HG03103 (cell line): Measurements from ENCODE around the gene DCAF15.
"Not testable (repeated sequence)": the region's sequence is repeated elsewhere in the genome, so short reads cannot be mapped to it uniquely, and the experiment has no call there.

ENCODE experiments used
- ATAC-seq: cut with Tn5 transposase; IDR thresholded peaks from one replicate; pipeline ENCODE4 v1.9.1; 2021; ENCODE audit warnings: low read depth; ENCODE audit not compliant: unreplicated experiment

Gene DCAF15

DNA sequence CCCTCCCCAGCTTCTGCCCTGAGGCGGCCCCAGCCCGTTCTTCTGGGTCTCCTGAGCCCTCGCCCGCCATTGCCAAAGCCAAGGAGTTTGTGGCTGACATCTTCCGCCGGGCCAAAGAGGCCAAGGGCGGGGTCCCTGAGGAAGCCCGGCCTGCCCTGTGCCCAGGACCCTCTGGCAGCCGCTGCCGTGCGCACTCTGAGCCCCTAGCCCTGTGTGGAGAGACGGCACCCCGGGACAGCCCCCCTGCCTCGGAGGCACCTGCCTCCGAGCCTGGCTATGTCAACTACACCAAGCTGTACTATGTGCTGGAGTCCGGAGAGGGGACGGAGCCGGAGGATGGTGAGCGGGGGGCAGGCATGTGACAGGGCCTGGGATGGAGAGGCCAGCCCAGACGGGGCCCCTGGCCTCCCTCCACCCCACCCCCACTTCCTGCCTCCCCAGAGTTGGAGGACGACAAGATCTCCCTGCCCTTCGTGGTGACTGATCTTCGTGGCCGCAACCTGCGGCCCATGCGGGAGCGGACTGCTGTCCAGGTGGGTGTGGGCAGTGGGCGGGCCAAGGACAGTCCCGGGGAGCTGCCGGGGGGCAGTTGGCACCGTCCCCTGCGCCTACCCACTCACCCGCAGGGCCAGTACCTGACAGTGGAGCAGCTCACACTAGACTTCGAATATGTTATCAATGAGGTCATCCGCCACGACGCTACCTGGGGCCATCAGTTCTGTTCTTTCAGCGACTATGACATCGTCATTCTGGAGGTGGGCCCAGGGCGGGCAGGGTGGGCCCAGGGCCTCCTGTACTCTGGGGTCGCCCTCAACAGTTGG is 7.0 kb downstream of the DCAF15 start:
- no peak for ATAC-seq

DNA sequence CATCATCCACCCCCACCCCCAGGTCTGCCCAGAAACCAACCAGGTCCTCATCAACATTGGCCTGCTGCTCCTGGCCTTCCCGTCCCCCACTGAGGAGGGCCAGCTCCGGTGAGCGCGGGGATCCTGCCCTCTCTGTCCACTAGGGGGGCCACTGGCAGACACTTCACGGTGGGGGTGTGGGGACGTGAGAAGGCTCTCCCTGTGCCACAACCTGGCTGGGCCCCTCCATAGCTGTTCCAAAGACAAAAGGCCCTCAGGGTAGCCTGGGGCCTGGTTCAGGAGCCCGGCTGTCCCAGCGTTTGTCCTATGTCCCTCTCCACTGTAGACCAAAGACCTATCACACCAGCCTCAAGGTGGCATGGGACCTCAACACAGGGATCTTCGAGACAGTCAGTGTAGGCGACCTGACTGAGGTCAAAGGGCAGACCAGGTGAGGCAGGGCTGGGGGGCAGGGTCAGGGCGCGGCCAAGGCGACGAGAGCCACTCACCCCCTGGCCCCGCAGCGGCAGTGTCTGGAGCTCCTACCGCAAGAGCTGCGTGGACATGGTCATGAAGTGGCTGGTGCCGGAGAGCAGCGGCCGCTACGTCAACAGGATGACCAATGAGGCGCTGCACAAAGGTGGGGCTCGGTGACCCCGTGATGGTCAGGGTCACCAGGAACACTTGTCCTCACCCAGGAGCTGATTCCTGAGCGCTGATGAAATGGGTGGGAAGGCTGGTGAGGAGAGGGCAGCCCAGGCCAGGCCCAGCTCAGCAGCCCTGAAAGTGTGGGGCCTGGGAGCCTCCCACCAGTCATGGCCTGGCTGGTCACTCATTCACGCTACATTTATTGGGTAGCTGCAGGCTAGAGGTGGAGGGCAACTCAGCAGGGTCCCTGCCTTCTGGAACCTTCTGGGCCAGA is 7.9 kb downstream of the DCAF15 start:
- ATAC-seq = no peak

DNA sequence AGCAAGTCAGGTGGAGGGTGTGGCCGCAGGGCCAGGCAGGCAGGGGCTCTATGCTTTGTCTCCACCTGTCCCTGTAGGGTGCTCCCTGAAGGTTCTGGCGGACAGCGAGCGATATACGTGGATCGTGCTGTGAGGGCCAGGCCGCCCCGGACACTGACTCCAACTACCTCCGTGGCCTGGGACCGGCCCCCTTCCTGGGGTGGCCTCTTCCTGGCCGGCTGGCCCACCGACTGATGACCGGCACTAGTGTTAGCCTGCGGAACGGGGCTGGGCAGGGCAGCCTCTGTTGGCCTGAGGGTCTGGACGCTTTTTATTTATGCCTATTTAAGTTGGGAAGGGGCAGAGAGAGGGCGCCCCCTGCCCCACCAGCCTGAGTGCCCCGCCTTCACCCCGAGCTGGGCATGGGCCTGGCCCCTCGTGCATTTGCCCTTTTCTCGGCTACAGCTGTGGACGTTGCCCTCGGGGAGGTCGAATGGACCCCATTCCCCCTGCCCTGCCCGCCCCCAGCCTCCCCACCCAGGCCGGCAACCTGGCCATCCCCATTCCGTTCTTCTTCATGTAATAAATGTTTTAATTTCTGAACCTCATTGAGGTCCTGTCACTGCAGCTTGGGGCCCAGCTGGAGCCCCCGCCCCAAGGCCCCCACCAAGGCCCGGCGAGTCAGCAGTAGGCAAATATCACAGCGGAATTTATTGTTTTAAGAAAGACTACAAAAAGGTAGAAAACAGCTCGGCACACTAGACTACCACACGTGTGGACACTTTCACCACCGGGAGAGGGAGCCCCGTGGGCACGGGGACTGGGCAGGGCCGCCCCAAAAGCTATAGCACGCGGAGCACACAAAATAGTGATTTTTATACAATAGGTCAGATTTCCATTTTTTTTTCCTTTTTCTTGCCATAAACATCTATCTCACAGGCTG is 8.8 kb downstream of the DCAF15 start:
- ATAC-seq = no peak

DNA sequence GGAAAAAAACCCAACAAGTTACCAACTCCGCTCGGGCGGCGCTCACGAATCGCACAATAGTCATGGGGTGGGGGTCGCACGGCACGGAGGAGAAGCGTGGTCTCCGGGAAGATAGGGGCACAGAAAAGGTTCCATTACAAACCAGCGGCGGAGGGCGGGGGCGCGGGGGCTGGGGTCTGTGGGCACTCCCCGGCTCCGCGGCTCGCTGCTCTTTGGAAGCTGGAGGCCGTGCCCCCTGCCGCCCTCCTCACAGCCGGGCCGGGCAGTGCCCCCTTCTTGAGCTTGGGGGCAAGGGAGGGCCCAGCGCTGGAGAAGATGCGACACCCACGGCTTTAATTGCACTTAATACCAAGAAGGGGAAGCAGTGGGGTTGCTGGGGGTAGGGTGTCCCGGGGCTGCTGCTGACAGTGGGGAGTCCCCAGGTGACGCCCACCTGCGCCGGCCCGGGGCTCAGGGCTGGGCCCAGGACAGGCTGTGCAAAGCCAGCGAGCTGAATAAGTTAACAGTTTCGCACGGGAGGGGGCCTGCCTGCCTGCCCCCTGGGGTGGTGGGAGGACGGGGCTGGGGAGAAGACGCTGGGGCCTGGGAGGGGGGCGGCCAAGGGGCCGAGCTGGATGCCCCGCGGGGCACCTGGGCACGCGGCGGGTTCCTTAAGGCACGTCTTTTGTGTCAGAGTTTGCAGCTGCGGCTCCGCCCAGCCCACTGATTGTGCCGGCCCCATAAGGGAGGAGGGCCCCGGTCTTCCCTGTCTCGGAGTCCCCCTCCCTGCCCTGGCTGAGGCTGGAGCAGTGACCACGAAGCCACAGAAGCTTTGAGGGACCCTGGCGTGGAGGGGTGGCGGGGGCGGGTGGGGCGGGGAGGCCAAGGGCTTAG is 9.8 kb downstream of the DCAF15 start:
- ATAC-seq = no peak

DNA sequence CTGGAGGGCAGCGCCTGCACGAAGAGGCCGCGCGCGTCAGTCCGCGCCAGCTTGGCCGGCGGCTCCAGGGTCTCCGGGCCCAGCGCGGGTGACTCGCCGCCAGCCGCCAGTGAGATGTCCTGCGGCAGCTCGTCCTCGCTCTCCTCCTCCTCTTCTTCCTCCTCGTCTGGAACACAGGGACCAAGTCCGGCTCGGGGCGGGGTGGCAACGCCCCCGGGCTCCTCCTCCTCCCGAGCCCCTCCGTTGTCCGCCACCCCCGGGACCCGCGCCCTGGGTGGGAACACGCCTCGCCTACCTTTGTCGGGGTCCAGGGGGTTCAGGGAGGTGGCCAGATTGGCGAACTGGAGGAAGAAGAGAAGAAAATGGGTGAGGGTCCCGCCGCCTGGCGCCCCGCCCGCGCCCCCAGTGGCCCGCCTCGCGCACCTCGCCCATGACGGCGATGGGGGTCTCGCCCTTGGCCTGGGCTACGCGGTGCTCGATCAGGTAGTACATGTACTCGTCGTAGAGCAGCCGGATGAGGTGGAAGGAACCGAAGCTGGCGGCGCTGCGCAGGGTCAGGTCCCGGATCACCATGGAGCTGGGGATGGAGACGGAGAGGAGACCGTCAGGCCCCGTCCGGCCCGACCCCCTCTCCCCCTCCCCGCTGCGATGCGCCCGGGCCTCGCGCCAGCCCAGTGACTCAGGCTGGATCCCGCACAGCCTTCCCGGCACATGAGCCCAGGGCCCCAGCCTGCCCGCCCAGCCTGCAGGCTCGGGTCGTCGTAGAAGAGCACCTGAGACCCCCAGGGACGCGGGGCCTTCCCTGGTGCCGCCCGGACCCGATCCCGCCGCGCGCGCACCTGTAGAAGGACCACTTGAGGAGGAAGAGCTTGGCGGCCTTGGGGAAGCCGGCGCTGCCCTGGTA is 10.6 kb downstream of the DCAF15 start:
- no peak for ATAC-seq

DNA sequence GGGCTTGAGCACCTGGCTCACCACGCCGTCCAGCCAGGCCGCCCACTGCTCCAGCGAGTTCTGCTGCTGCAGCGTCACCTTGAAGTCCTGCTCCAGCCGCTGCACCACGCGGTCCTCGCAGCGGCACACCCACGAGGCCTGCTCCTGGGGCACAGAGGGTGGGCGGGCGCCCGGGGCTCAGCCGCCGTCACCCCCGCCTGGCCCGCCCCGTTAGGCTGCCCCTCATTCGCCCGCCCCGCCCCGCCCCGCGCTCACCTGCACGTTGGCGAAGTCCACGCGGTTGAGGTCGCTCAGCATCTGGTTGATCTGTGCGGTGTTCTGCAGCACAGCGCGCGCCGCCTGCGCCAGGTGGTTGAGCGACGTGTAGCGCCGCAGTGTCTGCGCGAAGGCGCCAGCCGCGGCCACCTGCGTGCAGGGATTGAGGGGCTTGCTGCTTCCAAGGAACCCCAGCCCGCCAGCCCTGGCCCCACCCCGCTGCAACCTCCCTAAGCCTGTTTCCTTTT is 11.3 kb downstream of the DCAF15 start:
- ATAC-seq = no peak

DNA sequence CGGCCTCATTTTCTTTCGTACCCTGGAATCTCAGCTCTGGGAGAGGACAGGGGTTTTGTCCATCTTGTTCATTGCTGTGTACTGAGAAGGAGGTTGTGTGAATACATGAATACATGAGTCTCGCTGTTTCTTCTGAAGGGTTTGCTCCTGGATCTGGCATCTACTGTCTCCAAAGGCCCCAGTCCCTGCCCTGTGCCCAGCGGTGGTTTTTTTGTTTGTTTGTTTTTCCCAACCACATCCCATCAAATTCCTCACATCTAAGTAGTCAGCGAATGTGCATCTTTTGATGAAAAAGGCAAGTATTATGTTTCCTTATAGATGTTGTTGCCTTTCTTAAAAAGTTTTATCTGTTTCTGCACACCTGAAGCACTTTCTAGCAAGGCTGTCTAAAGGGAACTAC is 12.5 kb downstream of the DCAF15 start:
- no peak for ATAC-seq

DNA sequence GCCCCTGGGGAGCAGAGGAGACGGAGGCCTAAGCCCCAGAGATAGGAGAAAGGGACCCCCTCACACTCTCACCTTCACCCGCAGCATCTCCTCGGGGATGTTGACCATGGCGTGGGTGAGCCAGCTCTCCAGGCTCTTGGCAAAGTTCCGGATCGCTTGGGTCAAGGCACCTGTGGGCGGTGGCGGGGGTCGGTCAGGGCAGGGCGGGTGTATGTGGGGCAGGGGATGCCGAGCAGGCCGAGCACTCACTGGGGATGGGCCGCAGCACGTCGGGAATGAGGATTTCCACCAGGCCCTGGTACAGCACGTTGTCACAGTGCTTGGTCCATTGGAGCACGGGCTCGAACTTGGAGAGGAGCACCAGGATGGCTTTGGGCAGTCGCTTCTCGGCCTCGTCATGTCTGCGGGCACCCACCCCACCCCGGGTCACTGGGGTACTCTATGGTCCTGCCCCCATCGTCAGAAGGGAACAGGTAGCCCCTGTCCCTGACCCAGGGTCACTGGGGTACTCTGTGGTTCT is 13.1 kb downstream of the DCAF15 start:
- no peak for ATAC-seq

DNA sequence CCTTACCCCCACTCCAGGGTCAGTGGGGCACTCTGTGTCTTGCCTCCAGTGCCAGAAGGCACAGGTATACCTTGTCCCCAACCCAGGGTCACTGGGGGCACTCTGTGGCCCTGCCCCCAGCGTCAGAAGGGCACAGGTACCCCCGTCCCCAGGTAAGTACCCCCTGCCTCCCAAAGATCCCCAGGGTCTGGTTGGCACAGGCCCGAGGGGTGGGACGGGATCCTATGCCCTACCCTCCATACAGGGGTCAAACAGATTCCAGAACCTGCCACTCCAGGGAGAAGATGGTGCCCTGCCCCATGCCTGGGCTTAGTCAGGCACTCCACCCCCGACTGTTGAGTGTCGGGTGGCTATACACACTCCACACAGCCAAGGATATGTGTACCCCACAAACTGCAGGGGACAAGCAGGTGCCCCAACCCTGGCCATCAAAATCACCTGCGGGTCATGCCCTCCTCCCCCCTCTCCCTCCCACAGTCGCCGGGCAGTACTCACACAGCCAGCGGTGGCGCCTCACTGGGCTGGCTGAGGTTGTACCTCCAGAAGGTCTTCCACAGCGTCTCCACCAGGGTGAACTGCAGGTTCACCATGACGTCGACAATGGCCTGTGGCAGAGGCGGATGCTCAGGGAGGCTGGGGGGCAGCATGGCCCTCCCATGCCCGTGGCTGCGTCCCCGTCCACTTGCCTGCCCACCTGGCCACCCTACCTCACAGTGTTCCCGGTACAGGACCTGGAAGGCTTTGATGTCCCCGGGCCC is 13.8 kb downstream of the DCAF15 start:
- ATAC-seq = no peak

DNA sequence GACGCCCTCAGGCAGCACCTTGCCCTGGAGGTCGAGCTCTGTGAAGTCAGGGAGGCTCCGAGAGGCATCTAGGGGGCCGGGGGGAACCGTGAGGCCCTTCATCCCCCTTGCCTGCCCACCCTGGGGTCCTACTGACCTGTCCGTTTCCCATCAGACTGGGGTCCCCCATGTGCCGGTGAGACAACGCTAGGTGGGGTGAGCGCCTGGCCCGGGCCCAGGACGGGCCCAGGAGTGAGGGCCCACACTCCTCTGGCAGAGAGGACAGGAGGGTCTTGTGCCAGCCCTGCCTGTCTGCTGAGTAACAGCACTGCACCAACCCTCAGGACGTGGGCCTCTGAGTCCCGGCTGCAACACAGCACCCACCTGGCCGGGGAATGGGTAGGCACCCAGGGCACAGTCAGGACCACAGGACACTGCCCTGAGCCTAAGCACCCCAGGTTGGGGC is 14.4 kb downstream of the DCAF15 start:
- ATAC-seq = no peak

DNA sequence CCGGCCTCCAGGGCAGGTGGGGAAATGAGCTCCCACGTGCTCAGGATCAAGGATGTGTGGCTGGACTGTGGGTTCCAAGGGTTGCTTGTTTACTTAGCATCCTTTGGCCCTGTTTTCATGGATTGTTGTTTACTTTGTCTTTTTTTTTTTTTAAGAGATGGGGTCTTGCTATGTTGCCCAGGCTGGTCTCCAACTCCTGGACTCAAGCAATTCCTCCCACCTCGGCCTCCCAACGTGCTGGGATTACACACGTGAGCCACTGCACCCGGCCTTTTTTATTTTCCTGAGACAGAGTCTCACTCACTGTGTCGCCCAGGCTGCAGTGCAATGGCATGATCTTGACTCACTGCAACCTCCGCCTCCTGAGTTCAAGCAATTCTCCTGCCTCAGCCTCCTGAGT is 14.9 kb downstream of the DCAF15 start:
- ATAC-seq = not testable (repeated sequence)

DNA sequence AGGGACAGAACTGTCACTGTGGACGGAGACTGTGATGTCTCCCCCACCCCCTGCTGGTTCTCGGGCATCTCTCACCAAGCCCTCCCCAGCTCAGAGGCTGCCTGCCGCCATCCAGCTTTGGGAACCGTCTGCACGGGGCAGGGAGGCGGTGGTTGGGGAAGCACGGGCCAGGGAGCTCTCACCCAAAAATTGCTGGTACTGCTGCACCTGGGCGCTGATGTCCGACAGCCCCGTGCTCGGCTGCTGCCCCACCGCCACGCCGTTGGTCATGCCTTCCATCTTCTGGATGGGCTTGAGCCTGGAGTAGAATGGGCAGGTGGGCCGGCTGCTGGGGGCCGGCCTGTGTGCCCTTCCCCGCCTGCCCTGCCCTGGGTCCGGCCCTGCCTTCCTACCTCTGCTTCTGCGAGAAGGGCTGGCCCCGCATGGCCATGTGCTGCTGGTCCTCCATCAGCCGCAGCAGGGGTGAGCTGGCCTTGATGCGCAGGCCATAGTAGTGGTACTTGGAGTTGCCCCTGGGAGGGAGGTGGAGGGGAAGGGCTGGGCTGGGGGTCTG is 16.1 kb downstream of the DCAF15 start:
- no peak for ATAC-seq

DNA sequence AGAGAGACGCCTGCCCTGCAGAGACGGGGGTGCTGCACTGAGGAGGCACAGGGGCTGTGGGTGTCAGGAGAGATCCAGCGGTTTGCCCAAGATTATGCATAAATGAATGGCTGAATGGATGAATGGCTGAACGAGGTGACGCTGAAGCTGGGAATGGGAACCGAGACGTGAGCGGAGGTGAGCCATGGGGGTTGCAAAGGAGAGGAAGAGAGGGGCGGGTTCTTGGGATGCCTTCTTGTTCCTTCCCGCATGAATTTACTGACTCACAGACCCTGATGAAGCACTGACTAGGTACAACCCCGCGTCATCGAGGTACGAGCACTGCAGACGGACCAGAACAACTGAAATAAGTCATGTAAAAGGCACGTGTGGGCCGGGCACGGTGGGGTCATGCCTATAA is 16.7 kb downstream of the DCAF15 start:
- no peak for ATAC-seq

DNA sequence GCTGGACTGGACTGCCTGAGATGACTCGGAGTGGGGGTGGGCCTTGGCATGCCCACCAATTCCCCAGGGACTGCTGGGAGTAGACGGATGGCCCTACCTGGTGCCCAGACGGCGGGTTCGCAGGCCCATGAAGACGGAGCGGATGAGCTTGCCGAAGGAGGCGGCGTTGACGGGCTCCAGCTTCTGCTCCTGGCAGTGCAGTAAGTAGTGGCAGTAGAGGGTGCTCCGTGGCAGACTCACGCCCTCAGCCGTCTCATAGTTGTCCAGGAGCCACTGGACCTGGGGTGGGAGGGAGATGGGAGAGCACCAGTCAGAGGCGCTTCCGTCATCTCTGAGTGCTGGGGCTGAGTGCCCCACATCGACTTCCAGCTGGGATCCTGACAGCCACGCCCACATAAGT is 17.6 kb downstream of the DCAF15 start:
- no peak for ATAC-seq

DNA sequence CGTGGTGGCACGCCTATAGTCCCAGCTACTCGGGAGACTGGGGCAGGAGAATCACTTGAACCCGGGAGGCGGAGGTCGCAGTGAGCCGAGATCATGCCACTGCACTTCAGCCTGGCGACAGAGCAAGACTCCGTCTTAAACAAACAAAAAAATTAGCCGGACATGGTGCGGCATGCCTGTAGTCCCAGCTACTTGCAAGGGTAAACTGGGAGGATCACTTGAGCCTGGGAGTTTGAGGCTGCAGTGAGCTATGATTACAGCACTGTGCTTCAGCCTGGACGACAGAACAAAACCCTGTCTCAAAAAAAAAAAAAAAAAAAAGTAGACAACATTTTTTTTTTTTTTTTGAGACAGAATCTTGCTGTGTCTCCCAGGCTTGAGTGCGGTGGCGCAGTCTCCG is 19.6 kb downstream of the DCAF15 start:
- ATAC-seq = not testable (repeated sequence)

DNA sequence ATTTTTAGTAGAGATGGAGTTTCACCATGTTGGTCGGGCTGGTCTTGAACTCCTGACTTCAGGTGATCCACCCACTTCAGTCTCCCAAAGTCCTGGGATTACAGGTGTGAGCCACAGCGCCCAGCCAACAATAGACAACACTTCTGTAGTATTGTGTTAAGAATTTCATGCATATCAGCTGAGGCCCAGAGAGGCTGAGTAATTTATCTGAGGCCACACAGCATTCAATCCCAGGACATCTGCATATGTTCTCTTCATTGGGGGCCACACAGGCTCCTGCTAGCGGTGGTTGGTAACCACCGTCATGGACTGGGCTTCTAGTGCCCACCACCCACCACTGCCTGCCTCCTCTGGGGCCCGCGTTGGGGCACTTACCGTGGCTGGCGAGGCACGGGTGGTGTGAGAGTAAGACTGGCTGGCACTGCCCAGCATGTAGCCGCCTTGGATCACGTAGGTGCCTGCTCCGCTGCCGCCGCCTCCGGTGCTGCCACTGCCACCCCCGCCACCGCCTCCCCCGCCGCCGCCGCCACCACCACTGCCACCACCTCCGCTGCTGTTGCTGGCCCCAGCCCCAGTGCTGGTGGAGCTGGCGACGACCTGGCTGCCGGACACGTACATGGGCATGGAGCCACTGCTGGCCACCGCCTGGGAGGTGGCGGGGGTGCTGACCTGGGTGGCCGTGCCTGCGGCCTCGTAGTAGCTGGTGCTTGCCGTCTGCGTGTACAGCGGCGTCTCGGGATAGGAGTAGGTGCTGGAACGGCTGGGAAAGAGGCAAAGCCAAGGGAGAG is 20.3 kb downstream of the DCAF15 start:
- ATAC-seq = no peak
